Psoas muscle (tissue), 8 donors: ENCODE measurements around the gene SPOCK3. TPM values are rescaled to one million over a fixed set of nuclear protein-coding genes. Genes with fewer than 3 reads are reported as not detected.

Experiments used
- ATAC-seq, 4 donors: fragments of 200-7000 bp; cut with Tn5 transposase; one replicate each; pipeline ENCODE4 v1.9.1; 2020; ENCODE audit warnings: moderate library complexity in 3 of 4, mild to moderate bottlenecking in 2 of 4
- DNase-seq, 2 donors: peaks; one replicate each; pipeline ENCODE4 v3.0.0-alpha.2; 2020
- H3K27ac ChIP-seq: fragments of 200-600 bp; one replicate; pipeline ENCODE4 v1.8.0; 2022
- H3K27me3 ChIP-seq, 3 donors: fragments of 200-600 bp in 1 of 3; one replicate each; pipeline versions ENCODE4 v1.6.1 to v1.8.0; 2013 to 2022; ENCODE audit warnings: low read length in 2 of 3, mild to moderate bottlenecking in 2 of 3, moderate library complexity in 1 of 3; ENCODE audit not compliant: insufficient read depth in 3 of 3
- H3K36me3 ChIP-seq, 2 donors: fragments of 200-600 bp in 1 of 2; one replicate each; pipeline versions ENCODE4 v1.6.1 to v1.8.0; 2013 to 2022; ENCODE audit warnings: low read depth in 1 of 2, mild to moderate bottlenecking in 1 of 2, moderate library complexity in 1 of 2; ENCODE audit not compliant: insufficient read depth in 1 of 2
- H3K4me1 ChIP-seq: fragments of 200-600 bp; one replicate; pipeline ENCODE4 v1.8.0; 2022
- H3K4me3 ChIP-seq: fragments of 200-600 bp; one replicate; pipeline ENCODE4 v1.8.0; 2022; ENCODE audit warnings: mild to moderate bottlenecking
- H3K9me3 ChIP-seq: fragments of 200-600 bp; one replicate; pipeline ENCODE4 v1.8.0; 2022
- WGBS, 3 donors: extraction: QIAGEN DNeasy Blood & Tissue Kit; methylation state at CpG; one replicate each; pipeline versions ENCODE4 v1.1.6 to v1.1.7; 2013; 5-methylcytosine and 5-hydroxymethylcytosine counted together
- intact Hi-C, 2 donors: fragments of 100-400 bp; cut with DNase I; formaldehyde crosslinking; loops; one replicate each; pipeline versions ENCODE4 v1.11.0 to v1.14.2; 2022
- polyA plus RNA-seq, 3 donors: library from polyadenylated mRNA; stranded (reverse); fragments of 200-250 nt; gene quantifications; one replicate each; pipeline ENCODE4 v1.2.3, GENCODE V29; 2013
- total RNA-seq, 4 donors: library from RNA; stranded (reverse); fragmentation: NEBNext Ultra II Directional in 2 of 4; extraction: Animal tissue kit (Norgen Biotek cat#: 25700) in 2 of 4; gene quantifications; one replicate each; pipeline versions ENCODE4 v1.2.1 to v1.2.4, GENCODE V29; 2021 to 2023
- TF ChIP-seq, protein P1 (sequence below): fragments of 200-600 bp; IDR thresholded peaks from one replicate; pipeline ENCODE4 v1.8.0; 2022; ENCODE audit warnings: antibody characterized with exemption
- donor health status: healthy with polysubstance abuse.
- donor health status: DM: no; HTN: no; CAD: no; lungs with moderate emphysema.
- donor health status: Bipolar disorder and iron deficiency.
- donor health status: healthy.
- donor health status: DM: yes; HTN: yes; CAD: no.
- donor health status: DM: no; HTN: no; CAD: no.
- donor health status: DM: no; HTN: no; CAD: no.
- donor health status: DM: yes; HTN: yes; CAD: no.

SPOCK3 gene
- total and polyA plus RNA-seq, 7 donors, result 0.09 to 1.0 (median 0.11) TPM; not detected in 4

DNA sequence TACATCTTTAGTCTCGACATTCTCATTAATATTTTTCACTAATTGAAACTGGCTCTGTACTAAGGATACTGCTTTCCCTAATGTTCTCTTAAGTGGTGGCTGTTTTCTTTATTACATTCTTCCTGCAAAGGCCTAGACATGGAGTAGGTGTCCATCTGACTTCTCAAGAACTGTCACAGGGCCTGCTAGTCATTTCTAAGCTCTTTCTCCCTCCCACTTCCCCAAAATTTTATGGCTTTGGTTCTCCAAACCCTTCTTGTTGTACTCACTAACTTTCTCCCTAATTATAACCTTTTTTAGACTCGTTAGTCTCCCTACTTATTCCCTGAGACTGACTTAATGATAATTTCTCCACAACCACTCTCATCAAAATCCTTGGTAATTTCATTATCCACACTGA lies 133.3 kb downstream of the SPOCK3 start:
- H3K27me3 ChIP-seq, result no peaks in the 10 kb centered on the region
- H3K4me1 ChIP-seq, result no peaks in the 10 kb centered on the region
- ATAC-seq (no peak), DNase-seq (no peak)
- WGBS, 3 donors, result 79 to 90% (median 82%) methylated on average over 2 of the region's 2 CpGs
- intact Hi-C loops, result no loop called here
- H3K27ac ChIP-seq, result no peak overlapping the region
- H3K9me3 ChIP-seq, result no peaks in the 10 kb centered on the region
- TF ChIP-seq, protein P1, sequence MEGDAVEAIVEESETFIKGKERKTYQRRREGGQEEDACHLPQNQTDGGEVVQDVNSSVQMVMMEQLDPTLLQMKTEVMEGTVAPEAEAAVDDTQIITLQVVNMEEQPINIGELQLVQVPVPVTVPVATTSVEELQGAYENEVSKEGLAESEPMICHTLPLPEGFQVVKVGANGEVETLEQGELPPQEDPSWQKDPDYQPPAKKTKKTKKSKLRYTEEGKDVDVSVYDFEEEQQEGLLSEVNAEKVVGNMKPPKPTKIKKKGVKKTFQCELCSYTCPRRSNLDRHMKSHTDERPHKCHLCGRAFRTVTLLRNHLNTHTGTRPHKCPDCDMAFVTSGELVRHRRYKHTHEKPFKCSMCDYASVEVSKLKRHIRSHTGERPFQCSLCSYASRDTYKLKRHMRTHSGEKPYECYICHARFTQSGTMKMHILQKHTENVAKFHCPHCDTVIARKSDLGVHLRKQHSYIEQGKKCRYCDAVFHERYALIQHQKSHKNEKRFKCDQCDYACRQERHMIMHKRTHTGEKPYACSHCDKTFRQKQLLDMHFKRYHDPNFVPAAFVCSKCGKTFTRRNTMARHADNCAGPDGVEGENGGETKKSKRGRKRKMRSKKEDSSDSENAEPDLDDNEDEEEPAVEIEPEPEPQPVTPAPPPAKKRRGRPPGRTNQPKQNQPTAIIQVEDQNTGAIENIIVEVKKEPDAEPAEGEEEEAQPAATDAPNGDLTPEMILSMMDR, result no peak
- H3K4me3 ChIP-seq, result no peak overlapping the region
- H3K36me3 ChIP-seq, result no peaks in the 10 kb centered on the region

DNA sequence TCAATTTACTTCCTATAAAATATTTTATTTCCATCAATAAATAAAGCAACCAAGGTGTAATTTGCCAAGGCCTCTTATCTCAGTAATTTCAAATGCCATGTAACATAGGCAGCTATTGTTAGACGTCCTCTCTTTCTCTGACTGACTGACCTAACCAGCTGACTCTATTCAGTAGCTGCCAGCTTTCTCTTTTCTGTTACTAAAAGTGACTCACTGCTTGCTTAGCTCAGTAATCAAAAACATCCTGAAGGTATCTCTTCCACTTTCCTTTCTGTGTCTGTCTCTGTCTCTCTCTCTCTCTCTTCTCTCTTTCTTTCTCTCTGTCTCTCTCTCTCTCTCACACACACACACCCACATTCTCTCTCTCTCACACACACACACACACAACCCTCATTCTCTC lies 134.2 kb downstream of the SPOCK3 start:
- H3K9me3 ChIP-seq, result no peaks in the 10 kb centered on the region
- ATAC-seq, result peak; percentile 90 to 100 (median 98)
- H3K27me3 ChIP-seq, result no peaks in the 10 kb centered on the region
- no peak overlapping the region for H3K27ac ChIP-seq
- H3K36me3 ChIP-seq, result no peaks in the 10 kb centered on the region
- no peak overlapping the region for H3K4me3 ChIP-seq
- TF ChIP-seq, protein P1, result no peak
- intact Hi-C loops, result no loop called here
- H3K4me1 ChIP-seq, result no peaks in the 10 kb centered on the region
- no peak for DNase-seq
- WGBS, 3 donors, result 3 to 6% (median 3%) methylated on average over 1 of the region's 1 CpG

DNA sequence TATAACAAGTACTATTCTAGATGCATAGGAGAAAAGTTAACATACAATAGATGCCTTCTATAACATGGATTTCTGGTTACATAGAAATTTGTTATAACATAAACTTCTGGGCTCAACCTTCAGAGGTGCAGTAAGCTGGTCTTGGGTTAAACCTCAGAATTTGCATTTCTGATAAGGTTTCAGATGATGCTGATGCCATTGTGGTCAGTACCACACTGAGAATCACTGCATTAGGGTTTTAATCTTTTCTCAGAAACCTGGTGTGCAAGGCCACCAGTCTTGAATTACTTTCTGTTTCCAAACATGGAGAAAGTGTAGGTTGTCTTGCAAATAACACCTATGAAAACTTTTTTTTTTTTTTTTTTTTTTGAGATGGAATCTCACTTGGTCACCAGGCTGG lies 146.2 kb downstream of the SPOCK3 start:
- intact Hi-C loops, result no loop called here
- ATAC-seq (no peak), DNase-seq (no peak)
- no peaks in the 10 kb centered on the region for H3K27me3 ChIP-seq
- no peaks in the 10 kb centered on the region for H3K36me3 ChIP-seq
- TF ChIP-seq, protein P1, result no peak
- no peak overlapping the region for H3K27ac ChIP-seq
- H3K4me1 ChIP-seq, result no peaks in the 10 kb centered on the region
- H3K4me3 ChIP-seq, result no peak overlapping the region
- H3K9me3 ChIP-seq, result no peaks in the 10 kb centered on the region

DNA sequence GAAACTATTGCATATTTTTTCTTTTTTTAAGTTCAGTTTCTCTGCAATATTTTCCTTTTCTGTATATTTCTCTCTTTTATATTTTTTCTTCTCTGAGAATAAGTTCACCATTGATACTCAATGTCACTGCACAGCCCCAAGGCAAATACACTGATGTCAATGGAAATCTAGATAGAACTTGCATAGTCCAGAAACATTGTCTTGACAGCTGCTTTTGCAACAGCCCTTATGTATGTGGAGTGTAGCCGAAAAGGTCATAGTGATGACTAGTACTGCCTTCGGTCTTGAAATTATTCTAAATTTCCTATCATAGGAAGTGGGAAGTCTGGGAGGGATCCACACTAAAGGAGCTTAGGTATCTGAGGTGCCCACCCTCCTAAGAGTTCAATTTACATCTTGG lies 150.0 kb downstream of the SPOCK3 start:
- TF ChIP-seq, protein P1, result no peak
- WGBS, 3 donors, result 91 to 95% (median 93%) methylated on average over 2 of the region's 2 CpGs
- DNase-seq, result no peak
- Histone ChIP-seq H3K4me1 (no peaks in the 10 kb centered on the region), H3K9me3 (no peaks in the 10 kb centered on the region), H3K4me3 (no peak overlapping the region), H3K36me3 (no peaks in the 10 kb centered on the region), H3K27me3 (no peaks in the 10 kb centered on the region), H3K27ac (no peak overlapping the region)
- no peak for ATAC-seq
- intact Hi-C loops, result no loop called here

DNA sequence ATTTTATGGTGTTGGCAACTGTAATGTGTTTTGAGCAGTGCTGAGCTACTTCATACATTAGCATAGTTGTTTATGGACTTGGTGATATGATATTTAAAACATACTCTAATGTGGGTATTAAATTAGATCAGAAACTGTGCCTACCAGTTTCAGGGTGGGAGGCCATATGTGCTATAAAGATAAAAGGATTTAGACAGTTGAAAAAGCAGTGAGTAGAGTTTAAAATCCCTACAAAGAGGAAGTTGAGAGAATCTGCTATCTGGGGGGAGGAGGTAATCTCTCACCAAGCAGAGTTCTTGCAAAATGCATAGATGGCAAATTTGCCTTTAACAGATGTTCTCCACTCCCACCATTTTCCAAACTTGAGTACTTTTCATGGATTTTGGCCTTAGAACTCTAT lies 154.5 kb downstream of the SPOCK3 start:
- Histone ChIP-seq H3K27me3 (no peaks in the 10 kb centered on the region), H3K4me1 (no peaks in the 10 kb centered on the region), H3K9me3 (no peaks in the 10 kb centered on the region), H3K36me3 (no peaks in the 10 kb centered on the region), H3K4me3 (no peak overlapping the region), H3K27ac (no peak overlapping the region)
- intact Hi-C loops, result no loop called here
- no peak for ATAC-seq
- TF ChIP-seq, protein P1, result no peak
- no peak for DNase-seq
